Mammary epithelial cell (primary cell): ENCODE measurements around the gene FBXL3.

Experiments
- CTCF ChIP-seq, 2 donors: IDR thresholded peaks in 1 of 2; conservative IDR thresholded peaks in 1 of 2; 2 replicates each; pipeline ENCODE4 v1.5.1; 2011 to 2012; ENCODE audit warnings: inconsistent platforms in 2 of 2, low read length in 2 of 2, mild to moderate bottlenecking in 2 of 2, control low read depth in 1 of 2, low read depth in 1 of 2; ENCODE audit not compliant: insufficient read depth in 1 of 2; ENCODE audit errors: extremely low read depth in 1 of 2
- EZH2 ChIP-seq: IDR thresholded peaks from 2 replicates; pipeline ENCODE4 v1.6.1; 2012; ENCODE audit warnings: low read length, inconsistent platforms, borderline replicate concordance

- no peak for TF ChIP-seq CTCF (conservative IDR thresholded peaks at IDR 0.05 in 1 of 2, IDR thresholded peaks at IDR 0.05 in 1 of 2; ENCODE audit: extremely low read depth in 1 of 2, insufficient read depth in 1 of 2, low read depth in 1 of 2, low read length in 2 of 2)
- TF ChIP-seq EZH2 = no peak
Observed at GRCh38 chr13:77013853-77014542, 13.0 kb downstream of the FBXL3 start.
